ENCODE data around the gene CNBP. TPM values are rescaled to one million over a fixed set of nuclear protein-coding genes. Genes with fewer than 3 reads are reported as not detected.
"Not testable (repeated sequence)": the region's sequence is repeated elsewhere in the genome, so short reads cannot be mapped to it uniquely, and the experiment has no call there.

CNBP gene
- total and polyA plus RNA-seq, 4 donors, result 292 to 390 (median 327) TPM

DNA sequence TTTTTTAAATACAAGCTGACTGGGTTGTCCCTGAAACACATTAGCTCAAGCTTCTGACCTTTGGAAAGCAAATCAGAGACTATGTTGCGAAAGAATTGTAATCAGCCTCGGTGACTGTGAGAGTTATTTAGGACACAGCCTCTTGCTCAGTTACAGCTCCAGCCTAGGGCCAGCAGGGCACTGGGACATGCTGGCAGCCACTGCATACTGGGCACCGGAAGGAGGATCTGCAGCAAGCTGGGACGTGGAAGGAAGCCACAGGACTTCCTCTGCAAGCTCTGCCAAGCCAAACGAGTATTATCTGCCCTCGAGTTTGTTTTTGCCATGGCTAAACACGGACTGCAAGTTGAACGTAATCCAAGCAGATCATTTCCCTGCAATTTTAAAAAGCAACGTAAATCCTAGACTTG is 41.3 kb upstream of the CNBP start:
- Histone ChIP-seq H3K36me3 (ENCODE audit: control insufficient read depth in 4 of 4, insufficient read depth in 4 of 4, low read length in 4 of 4) (no peaks in the 10 kb centered on the region), H3K4me1 (ENCODE audit: control insufficient read depth in 5 of 5, insufficient read depth in 5 of 5, low read length in 5 of 5) (peaks cover 4 to 29% (median 14%) of the 10 kb centered on the region in 5 donors), H3K9me3 (ENCODE audit: control insufficient read depth in 4 of 4, insufficient read depth in 3 of 4, low read length in 3 of 4) (no peaks in the 10 kb centered on the region), H3K27ac (ENCODE audit: low read depth in 1 of 2, low read length in 1 of 2) (peak overlapping the region; percentile 78 to 88), H3K27me3 (ENCODE audit: control insufficient read depth in 3 of 3, insufficient read depth in 3 of 3, low read length in 2 of 3) (no peaks in the 10 kb centered on the region), H3K9ac (ENCODE audit: insufficient read depth in 1 of 2, low read length in 2 of 2) (peak overlapping the region in 1 of 2 donors; percentile 50), H3K4me3 (no peak overlapping the region)
- peak; percentile 76 to 92 (median 88) for DNase-seq
- WGBS, 2 donors, result 2% methylated on average over 9 of the region's 9 CpGs
- peak; percentile 60 for ATAC-seq (ENCODE audit: insufficient read depth, low FRiP score)
- TF ChIP-seq, protein P1, sequence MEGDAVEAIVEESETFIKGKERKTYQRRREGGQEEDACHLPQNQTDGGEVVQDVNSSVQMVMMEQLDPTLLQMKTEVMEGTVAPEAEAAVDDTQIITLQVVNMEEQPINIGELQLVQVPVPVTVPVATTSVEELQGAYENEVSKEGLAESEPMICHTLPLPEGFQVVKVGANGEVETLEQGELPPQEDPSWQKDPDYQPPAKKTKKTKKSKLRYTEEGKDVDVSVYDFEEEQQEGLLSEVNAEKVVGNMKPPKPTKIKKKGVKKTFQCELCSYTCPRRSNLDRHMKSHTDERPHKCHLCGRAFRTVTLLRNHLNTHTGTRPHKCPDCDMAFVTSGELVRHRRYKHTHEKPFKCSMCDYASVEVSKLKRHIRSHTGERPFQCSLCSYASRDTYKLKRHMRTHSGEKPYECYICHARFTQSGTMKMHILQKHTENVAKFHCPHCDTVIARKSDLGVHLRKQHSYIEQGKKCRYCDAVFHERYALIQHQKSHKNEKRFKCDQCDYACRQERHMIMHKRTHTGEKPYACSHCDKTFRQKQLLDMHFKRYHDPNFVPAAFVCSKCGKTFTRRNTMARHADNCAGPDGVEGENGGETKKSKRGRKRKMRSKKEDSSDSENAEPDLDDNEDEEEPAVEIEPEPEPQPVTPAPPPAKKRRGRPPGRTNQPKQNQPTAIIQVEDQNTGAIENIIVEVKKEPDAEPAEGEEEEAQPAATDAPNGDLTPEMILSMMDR (IDR thresholded peaks at IDR 0.05; ENCODE audit: control extremely low read depth, extremely low read depth), result no peak

DNA sequence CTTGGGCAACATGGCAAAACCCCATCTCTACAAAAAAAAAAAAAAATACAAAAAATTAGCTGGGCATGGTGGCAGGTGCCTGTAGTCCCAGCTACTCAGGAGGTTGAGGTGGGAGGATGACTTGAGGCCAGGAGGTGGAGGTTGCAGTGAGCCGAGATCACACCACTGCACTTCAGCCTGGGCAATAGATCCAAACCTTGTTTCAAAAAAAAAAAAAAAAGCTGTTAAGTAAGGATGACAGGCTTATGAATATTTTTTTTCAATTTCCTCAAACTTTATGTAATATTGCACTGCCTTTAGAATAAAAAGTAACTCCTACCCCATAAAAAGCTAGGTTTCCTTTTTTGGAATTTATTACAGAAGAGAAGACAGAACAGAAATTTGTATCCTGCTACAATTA is 40.7 kb upstream of the CNBP start:
- H3K4me3 ChIP-seq; H3K27me3 ChIP-seq (ENCODE audit: control insufficient read depth in 3 of 3, insufficient read depth in 3 of 3, low read length in 2 of 3); H3K9ac ChIP-seq (ENCODE audit: insufficient read depth in 1 of 2, low read length in 2 of 2); H3K9me3 ChIP-seq (ENCODE audit: control insufficient read depth in 4 of 4, insufficient read depth in 3 of 4, low read length in 3 of 4); DNase-seq; ATAC-seq (ENCODE audit: insufficient read depth, low FRiP score); H3K36me3 ChIP-seq (ENCODE audit: control insufficient read depth in 4 of 4, insufficient read depth in 4 of 4, low read length in 4 of 4): not testable (repeated sequence)
- Histone ChIP-seq H3K27ac (ENCODE audit: low read depth in 1 of 2, low read length in 1 of 2) (peak overlapping the region; percentile 36 to 78), H3K4me1 (ENCODE audit: control insufficient read depth in 5 of 5, insufficient read depth in 5 of 5, low read length in 5 of 5) (peaks cover 4 to 25% (median 12%) of the 10 kb centered on the region in 5 donors)
- 53 to 58% methylated on average over 1 of the region's 1 CpG for WGBS, 2 donors

DNA sequence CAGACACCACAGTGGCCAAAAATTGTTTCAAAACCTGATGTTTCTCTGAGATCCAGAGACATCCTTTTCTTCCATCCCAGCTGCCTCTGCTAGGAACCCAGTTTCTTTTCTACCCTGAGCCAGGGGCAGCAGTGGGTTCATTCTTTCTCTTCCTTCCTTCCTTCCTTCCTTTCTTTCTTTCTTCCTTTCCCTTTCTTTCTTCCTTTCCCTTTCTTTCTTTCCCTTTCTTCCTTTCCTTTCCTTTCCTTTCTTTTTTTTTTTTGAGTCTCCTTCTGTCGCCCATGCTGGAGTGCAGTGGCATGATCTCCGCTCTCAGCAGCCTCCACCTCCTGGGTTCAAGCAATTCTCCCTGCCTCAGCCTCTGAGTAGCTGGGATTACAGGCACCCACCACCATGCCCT is 35.0 kb upstream of the CNBP start:
- no peaks in the 10 kb centered on the region for H3K4me1 ChIP-seq (ENCODE audit: control insufficient read depth in 5 of 5, insufficient read depth in 5 of 5, low read length in 5 of 5)
- 89 to 93% methylated on average over 2 of the region's 2 CpGs for WGBS, 2 donors
- no peaks in the 10 kb centered on the region for H3K9me3 ChIP-seq (ENCODE audit: control insufficient read depth in 4 of 4, insufficient read depth in 3 of 4, low read length in 3 of 4)
- no peak for ATAC-seq (ENCODE audit: insufficient read depth, low FRiP score)
- H3K27me3 ChIP-seq (ENCODE audit: control insufficient read depth in 3 of 3, insufficient read depth in 3 of 3, low read length in 2 of 3), result no peaks in the 10 kb centered on the region
- DNase-seq, result no peak
- no peak overlapping the region for H3K9ac ChIP-seq (ENCODE audit: insufficient read depth in 1 of 2, low read length in 2 of 2)
- TF ChIP-seq, protein P1 (IDR thresholded peaks at IDR 0.05; ENCODE audit: control extremely low read depth, extremely low read depth), result no peak
- H3K36me3 ChIP-seq (ENCODE audit: control insufficient read depth in 4 of 4, insufficient read depth in 4 of 4, low read length in 4 of 4), result no peaks in the 10 kb centered on the region
- no peak overlapping the region for H3K4me3 ChIP-seq
- H3K27ac ChIP-seq (ENCODE audit: low read depth in 1 of 2, low read length in 1 of 2), result no peak overlapping the region

DNA sequence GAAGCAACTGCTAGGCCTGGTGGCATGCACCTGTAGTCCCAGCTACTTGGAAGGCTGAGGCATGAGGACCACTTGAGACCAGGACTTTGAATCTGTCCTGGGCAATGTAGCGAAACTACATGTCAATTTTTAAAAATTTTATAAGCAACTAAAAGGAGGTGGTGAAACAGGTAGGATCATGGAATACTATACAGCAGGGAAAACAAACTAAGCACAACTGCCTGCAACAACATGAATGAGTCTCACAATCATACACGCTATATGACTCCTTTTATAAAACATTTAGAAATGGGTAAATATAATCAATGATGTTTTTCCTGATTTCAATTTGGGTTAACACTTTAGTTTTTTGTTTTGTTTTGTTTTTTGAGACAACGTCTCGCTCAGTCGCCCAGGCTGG is 29.5 kb upstream of the CNBP start:
- no peak overlapping the region for H3K9ac ChIP-seq (ENCODE audit: insufficient read depth in 1 of 2, low read length in 2 of 2)
- peaks cover 0 to 9% (median 0%) of the 10 kb centered on the region in 5 donors for H3K4me1 ChIP-seq (ENCODE audit: control insufficient read depth in 5 of 5, insufficient read depth in 5 of 5, low read length in 5 of 5)
- WGBS, 2 donors, result 95 to 96% methylated on average over 5 of the region's 5 CpGs
- TF ChIP-seq, protein P1 (IDR thresholded peaks at IDR 0.05; ENCODE audit: control extremely low read depth, extremely low read depth), result no peak
- H3K9me3 ChIP-seq (ENCODE audit: control insufficient read depth in 4 of 4, insufficient read depth in 3 of 4, low read length in 3 of 4), result no peaks in the 10 kb centered on the region
- DNase-seq, result no peak
- H3K27ac ChIP-seq (ENCODE audit: low read depth in 1 of 2, low read length in 1 of 2), result no peak overlapping the region
- no peaks in the 10 kb centered on the region for H3K27me3 ChIP-seq (ENCODE audit: control insufficient read depth in 3 of 3, insufficient read depth in 3 of 3, low read length in 2 of 3)
- H3K4me3 ChIP-seq, result no peak overlapping the region
- no peak for ATAC-seq (ENCODE audit: insufficient read depth, low FRiP score)
- no peaks in the 10 kb centered on the region for H3K36me3 ChIP-seq (ENCODE audit: control insufficient read depth in 4 of 4, insufficient read depth in 4 of 4, low read length in 4 of 4)
